ENCODE measurements around the gene ANGEL1.

ANGEL1 gene

DNA sequence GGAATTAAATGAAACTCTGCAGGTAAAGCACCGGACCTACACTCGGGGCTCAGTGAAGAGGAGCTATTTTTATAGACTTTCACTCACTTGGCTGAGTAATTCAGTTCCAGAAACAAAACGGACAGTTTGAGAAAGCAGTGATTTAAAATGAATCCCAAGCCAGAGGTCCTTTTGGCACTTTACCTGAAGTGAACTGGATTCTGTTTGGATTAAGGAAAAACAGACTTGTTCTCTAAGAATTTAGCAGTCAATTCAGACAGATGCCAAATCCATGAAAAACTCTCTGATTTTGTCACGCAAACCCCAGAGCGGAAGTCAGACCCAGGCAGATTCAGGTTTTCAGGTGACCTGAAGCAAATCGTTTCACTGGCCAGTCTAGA lies 56.3 kb downstream of the ANGEL1 start:
- TF ChIP-seq CTCF (conservative IDR thresholded peaks at IDR 0.05; ENCODE audit: low read depth, low read length) = no peak
- DNase-seq (ENCODE audit: low read depth) = no peak
- no peak overlapping the region for H3K4me3 ChIP-seq (ENCODE audit: low read length)

DNA sequence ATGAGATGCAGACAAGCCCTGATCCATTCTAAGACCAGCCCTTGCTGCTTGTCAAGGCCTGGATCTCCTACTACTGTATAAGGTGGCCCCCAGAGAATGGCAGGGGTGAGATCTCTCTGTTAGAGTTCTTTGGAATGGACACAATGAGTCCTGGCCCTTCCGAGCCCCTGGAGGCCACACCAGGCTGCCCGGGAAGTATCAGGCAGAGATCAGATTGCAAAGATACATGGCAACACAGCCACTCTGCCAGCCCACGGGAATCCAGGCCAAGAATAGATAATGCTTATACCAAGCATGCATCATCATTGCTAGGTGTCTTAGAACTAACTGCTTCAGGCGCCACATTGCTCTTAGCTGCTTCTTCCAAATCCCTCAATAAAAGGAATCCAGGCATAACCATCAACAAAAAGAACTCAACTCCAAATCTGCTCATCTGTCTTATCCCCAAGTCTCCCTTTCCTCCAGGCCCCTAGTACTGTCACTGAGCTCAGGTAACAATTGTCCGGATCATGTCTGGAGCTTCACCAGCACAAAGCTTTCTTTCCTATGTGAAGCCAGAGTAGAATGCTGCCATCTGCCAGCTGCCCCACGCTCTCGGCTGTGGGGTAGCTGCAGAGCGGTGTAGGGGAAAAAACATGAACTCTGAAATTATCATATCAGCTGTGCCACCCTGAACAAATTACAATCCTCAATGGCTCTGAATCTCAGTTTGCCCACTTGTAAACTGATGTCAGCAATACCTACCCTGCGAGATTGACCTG lies 56.9 kb downstream of the ANGEL1 start:
- no peak for TF ChIP-seq CTCF (conservative IDR thresholded peaks at IDR 0.05; ENCODE audit: low read depth, low read length)
- no peak for DNase-seq (ENCODE audit: low read depth)
- no peak overlapping the region for H3K4me3 ChIP-seq (ENCODE audit: low read length)

GRCh38 chr14:76754586-76754985 lies 58.1 kb downstream of the ANGEL1 start:
- TF ChIP-seq CTCF (conservative IDR thresholded peaks at IDR 0.05; ENCODE audit: low read depth, low read length) = no peak
- no peak for DNase-seq (ENCODE audit: low read depth)
- no peak overlapping the region for H3K4me3 ChIP-seq (ENCODE audit: low read length)

GRCh38 chr14:76753541-76754198 lies 59.0 kb downstream of the ANGEL1 start:
- no peak for TF ChIP-seq CTCF (conservative IDR thresholded peaks at IDR 0.05; ENCODE audit: low read depth, low read length)
- no peak overlapping the region for H3K4me3 ChIP-seq (ENCODE audit: low read length)
- no peak for DNase-seq (ENCODE audit: low read depth)

DNA sequence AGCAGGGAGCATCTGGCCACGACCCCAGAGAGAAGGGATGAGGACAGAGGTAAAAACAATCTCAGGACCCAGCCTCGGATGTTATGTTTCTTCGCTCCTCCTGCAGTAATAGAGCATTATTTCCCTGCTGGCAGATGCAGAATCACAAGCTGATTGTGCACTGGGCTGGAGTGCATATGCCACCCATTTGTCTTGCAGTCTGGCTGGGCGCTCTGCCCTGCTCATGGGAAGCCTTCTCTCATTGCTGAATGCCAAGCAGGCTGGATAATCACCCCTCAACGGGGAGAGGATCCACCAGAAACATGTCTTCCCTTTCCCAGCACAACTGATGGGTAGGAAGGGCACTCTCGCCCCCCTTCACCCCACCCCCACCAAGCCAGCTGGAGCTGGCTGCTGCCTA lies 59.9 kb downstream of the ANGEL1 start:
- H3K4me3 ChIP-seq (ENCODE audit: low read length) = no peak overlapping the region
- TF ChIP-seq CTCF (conservative IDR thresholded peaks at IDR 0.05; ENCODE audit: low read depth, low read length) = no peak
- DNase-seq (ENCODE audit: low read depth) = no peak

DNA sequence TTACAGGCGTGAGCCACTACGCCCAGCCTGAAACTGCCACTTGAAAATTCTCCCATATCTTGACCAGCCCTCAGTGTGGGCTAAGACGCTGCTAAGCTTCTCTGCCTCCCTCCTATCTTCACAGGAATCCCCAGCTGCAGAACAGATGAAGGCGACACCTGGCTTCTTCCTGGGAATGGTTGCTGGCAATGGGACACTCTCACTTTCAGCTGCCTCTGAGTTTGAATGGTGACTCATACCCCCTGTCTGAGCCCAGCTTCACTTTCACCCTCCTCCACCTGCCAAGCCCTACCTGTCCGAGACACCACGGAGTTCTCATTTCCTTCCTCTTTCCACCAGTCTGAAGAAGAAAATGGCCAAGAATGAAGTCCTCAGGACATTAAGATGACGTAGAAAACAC lies 69.7 kb downstream of the ANGEL1 start:
- H3K4me3 ChIP-seq (ENCODE audit: low read length) = no peak overlapping the region
- no peak for TF ChIP-seq CTCF (conservative IDR thresholded peaks at IDR 0.05; ENCODE audit: low read depth, low read length)
- DNase-seq (ENCODE audit: low read depth) = no peak

DNA sequence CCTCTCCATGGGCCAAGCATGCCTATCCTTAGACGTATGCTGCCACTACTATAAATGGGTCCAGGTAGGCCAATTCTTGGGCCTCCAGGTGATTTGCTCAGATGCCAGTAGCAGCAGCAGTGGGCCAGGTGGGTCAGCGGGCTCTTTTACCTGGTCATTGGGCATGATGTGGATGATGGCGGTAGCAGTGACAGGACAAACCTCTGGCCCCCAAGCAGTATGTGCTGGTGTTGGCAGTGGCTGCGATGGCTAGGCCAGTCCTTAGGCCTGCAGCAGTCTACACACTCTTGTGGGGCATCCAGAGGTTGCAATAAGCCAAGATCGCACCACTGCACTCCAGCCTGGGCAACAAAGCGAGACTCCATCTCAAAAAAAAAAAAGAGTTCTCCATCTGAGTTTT lies 70.5 kb downstream of the ANGEL1 start:
- no peak for DNase-seq (ENCODE audit: low read depth)

More for the DNA sequence above, 70.5 kb downstream of the ANGEL1 start:
- no peak overlapping the region for H3K4me3 ChIP-seq (ENCODE audit: low read length)
- TF ChIP-seq CTCF (conservative IDR thresholded peaks at IDR 0.05; ENCODE audit: low read depth, low read length) = no peak
